ENCODE measurements around the gene TKT.
"Not testable (repeated sequence)": the region's sequence is repeated elsewhere in the genome, so short reads cannot be mapped to it uniquely, and the experiment has no call there.

TKT gene

DNA sequence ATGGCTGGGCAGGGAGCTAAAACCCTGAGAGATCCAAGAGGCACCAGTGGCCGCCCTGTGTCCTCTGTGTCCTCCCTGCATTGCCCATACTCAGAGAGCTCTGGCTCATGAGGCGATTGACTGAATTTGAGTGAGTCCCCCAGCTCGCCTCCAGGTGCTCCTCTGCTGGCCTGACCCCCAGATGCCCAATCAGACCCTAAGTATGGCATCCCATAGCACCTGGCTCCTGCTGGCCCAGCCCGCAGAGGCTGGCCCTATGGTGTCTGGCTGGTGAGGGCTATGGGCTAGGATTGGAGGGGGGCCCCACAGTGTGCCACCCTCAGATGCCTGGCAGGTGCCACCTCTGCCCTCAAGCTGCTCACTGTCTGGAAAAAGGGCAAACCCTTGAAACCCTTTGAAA lies 1.6 kb upstream of the TKT start:
- in situ Hi-C loops (cut with HindIII; ENCODE audit: low pct_unique_long_range_greater_than_20kb, low sequenced_read_pairs): no loop called here
- no peak for DNase-seq (ENCODE audit: low read depth in 1 of 2, low spot score in 1 of 2)
- TF ChIP-seq JUND (IDR thresholded peaks at IDR 0.05; ENCODE audit: low read depth): no peak

DNA sequence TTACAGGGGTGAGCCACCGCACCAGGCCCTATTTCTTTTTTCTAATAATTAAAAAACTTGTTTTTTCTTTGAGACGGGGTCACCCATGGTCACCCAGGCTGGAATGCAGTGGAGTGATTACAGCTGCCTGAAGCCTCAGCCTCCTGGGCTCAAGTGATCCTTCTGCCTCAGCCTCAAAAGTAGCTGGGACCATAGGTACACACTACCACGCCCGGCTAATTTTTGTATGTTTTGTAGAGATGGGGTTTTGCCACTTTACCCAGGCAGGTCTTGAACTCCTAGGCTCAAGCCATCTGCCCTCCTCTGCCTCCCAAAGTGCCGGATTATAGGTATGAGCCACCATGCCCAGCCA lies 858 bp upstream of the TKT start:
- TF ChIP-seq JUND (IDR thresholded peaks at IDR 0.05; ENCODE audit: low read depth): no peak
- in situ Hi-C loops (cut with HindIII; ENCODE audit: low pct_unique_long_range_greater_than_20kb, low sequenced_read_pairs): no loop called here
- DNase-seq (ENCODE audit: low read depth in 1 of 2, low spot score in 1 of 2): no peak

DNA sequence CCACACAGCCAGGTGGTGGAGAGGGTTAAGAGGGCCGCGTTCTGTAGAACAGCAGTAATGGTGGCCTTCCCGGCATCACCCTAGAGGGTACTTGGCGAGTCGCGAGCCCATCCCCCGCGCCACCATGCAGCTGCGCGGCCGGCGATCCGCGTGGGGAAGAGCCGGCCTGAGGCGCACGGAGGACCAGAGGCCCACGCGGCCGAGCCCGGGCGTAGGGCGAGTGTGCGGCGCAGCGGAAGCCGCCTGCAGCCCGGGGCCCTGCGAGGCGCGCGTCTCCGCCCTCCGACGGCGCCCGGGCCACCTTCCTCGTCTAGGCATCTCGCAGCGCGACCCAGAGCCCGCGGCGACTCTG lies 423 bp downstream of the TKT start:
- in situ Hi-C loops (cut with HindIII; ENCODE audit: low pct_unique_long_range_greater_than_20kb, low sequenced_read_pairs): no loop called here
- no peak for TF ChIP-seq JUND (IDR thresholded peaks at IDR 0.05; ENCODE audit: low read depth)
- DNase-seq (ENCODE audit: low read depth in 1 of 2, low spot score in 1 of 2): no peak

DNA sequence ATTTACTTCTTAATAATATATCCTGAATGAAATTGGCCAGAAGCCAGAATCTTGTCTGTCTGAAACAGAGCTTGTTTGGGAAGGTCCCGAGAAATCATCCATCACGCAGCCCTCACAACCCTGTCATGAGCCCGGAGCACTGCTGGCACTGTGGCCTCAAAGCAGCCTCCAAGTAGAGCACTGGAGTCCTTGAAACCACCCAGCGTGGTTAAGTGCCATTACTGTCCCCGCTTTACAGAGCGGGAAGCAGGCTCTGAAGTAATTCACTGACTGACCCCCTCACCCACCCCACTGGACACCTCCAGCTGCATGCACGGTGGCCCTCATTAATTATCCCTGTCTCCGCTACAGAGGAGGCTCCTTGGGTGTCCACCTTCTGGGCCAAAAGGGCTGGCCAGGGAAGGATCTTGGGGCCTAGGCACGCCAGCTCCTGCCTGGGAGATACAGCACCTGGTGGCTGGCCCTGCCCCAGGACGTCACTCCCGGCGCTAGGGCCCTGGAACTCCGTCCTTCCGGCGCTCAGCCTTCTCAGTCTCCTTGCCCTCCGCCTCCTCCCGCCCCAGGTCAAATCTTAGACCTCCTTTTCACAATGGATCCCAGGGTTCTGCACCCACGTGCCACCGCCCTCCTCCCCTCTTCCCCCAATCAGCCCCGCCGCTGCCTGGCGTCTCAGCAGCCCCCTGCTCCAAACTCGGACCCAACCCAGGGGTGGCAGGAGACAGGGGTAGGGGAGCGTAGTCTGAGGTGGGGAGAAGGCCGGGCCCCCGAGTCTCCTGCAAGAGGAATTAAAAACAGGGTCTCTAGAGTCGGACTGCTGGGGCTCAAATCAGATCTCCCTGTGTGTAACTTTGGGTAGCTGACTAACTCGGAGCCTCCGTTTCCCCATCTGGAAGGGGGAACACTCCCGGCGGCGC lies 1.1 kb downstream of the TKT start:
- in situ Hi-C loops (cut with HindIII; ENCODE audit: low pct_unique_long_range_greater_than_20kb, low sequenced_read_pairs): no loop called here
- DNase-seq (ENCODE audit: low read depth in 1 of 2, low spot score in 1 of 2): peak; percentile 68 to 73
- no peak for TF ChIP-seq JUND (IDR thresholded peaks at IDR 0.05; ENCODE audit: low read depth)

GRCh38 chr3:53253707-53254508 lies 1.9 kb downstream of the TKT start:
- TF ChIP-seq JUND (IDR thresholded peaks at IDR 0.05; ENCODE audit: low read depth): no peak
- no peak for DNase-seq (ENCODE audit: low read depth in 1 of 2, low spot score in 1 of 2)
- in situ Hi-C loops (cut with HindIII; ENCODE audit: low pct_unique_long_range_greater_than_20kb, low sequenced_read_pairs): no loop called here

- in situ Hi-C loops (cut with HindIII; ENCODE audit: low pct_unique_long_range_greater_than_20kb, low sequenced_read_pairs): not testable (repeated sequence)
Observed at GRCh38 chr3:53252947-53253322, 2.9 kb downstream of the TKT start.

GRCh38 chr3:53252096-53252946 lies 3.5 kb downstream of the TKT start:
- no peak for TF ChIP-seq JUND (IDR thresholded peaks at IDR 0.05; ENCODE audit: low read depth)
- in situ Hi-C loops (cut with HindIII; ENCODE audit: low pct_unique_long_range_greater_than_20kb, low sequenced_read_pairs): no loop called here
- peak in 1 of 2 experiments; percentile 21 for DNase-seq (ENCODE audit: low read depth in 1 of 2, low spot score in 1 of 2)

More at GRCh38 chr3:53252947-53253322, 2.9 kb downstream of the TKT start:
- not testable (repeated sequence) for DNase-seq (ENCODE audit: low read depth in 1 of 2, low spot score in 1 of 2)

GRCh38 chr3:53250881-53251605 lies 4.8 kb downstream of the TKT start:
- no peak for TF ChIP-seq JUND (IDR thresholded peaks at IDR 0.05; ENCODE audit: low read depth)
- in situ Hi-C loops (cut with HindIII; ENCODE audit: low pct_unique_long_range_greater_than_20kb, low sequenced_read_pairs): no loop called here
- no peak for DNase-seq (ENCODE audit: low read depth in 1 of 2, low spot score in 1 of 2)

DNA sequence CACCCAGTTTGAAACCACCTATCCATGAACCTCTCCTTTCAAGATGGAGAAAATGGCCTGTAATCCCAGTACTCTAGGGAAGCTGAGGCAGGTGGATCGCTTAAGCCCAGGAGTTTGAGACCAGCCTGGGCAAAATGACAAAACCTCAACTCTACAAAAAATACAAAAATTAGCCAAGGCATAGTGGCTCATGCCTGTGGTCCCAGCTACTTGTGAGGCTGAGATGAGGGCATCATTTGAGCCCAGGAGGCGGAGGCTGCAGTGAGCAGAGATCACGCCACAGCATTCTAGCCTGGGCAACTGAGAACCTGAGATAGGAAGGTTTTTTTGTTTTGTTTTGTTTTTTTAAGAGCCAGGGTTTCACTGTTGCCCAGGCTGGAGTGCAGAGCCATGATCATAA lies 5.4 kb downstream of the TKT start:
- no peak for TF ChIP-seq JUND (IDR thresholded peaks at IDR 0.05; ENCODE audit: low read depth)
- in situ Hi-C loops (cut with HindIII; ENCODE audit: low pct_unique_long_range_greater_than_20kb, low sequenced_read_pairs): no loop called here
- no peak for DNase-seq (ENCODE audit: low read depth in 1 of 2, low spot score in 1 of 2)

DNA sequence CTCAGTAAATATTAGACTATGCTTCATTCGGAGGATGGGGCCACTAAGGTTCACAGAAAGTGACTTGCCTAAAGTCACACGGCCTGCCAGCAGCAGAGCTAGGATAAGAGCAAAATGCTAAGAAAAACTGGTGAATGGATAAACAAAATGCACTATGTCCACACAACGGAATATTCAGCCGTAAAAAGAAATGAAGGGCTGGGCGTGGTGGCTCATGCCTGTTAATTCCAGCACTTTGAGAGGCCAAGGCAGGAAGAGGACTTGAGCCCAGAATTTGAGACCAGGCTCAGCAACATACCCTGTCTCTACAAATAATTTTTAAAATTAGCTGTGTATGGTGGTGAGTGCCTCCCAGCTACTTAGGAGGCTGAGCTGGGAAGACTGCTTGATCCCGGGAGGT lies 7.7 kb downstream of the TKT start:
- no peak for DNase-seq (ENCODE audit: low read depth in 1 of 2, low spot score in 1 of 2)
- no peak for TF ChIP-seq JUND (IDR thresholded peaks at IDR 0.05; ENCODE audit: low read depth)

GRCh38 chr3:53247619-53248018 lies 8.2 kb downstream of the TKT start:
- TF ChIP-seq JUND (IDR thresholded peaks at IDR 0.05; ENCODE audit: low read depth): no peak
- in situ Hi-C loops (cut with HindIII; ENCODE audit: low pct_unique_long_range_greater_than_20kb, low sequenced_read_pairs): no loop called here
- DNase-seq (ENCODE audit: low read depth in 1 of 2, low spot score in 1 of 2): no peak

More for the DNA sequence above, 7.7 kb downstream of the TKT start:
- in situ Hi-C loops (cut with HindIII; ENCODE audit: low pct_unique_long_range_greater_than_20kb, low sequenced_read_pairs): no loop called here

GRCh38 chr3:53244271-53244670 lies 11.6 kb downstream of the TKT start:
- TF ChIP-seq JUND (IDR thresholded peaks at IDR 0.05; ENCODE audit: low read depth): no peak
- in situ Hi-C loops (cut with HindIII; ENCODE audit: low pct_unique_long_range_greater_than_20kb, low sequenced_read_pairs): no loop called here
- no peak for DNase-seq (ENCODE audit: low read depth in 1 of 2, low spot score in 1 of 2)

Measured in T47D (cell line).